Measurements from ENCODE around the gene RSBN1. TPM values are rescaled to one million over a fixed set of nuclear protein-coding genes. Genes with fewer than 3 reads are reported as not detected.

Gene RSBN1
- 2.9 to 4.7 TPM (median 3.5 TPM) in 5 replicates for total RNA-seq (2022; extraction: Qiagen RNA extraction)

GRCh38 chr1:113811888-113812660 is at the start of gene RSBN1:
RSBN1 (minus strand) TSS chr1:113812476; CDS start chr1:113812412, 64 bp downstream.

GRCh38 chr1:113759333-113760101 is 52.8 kb downstream of the RSBN1 start, which contains the start of gene PHTF1:
PHTF1 (minus strand) TSS chr1:113759486; CDS start chr1:113758703, 783 bp downstream.

Other genes starting within 250 kb of the RSBN1 start
- 11.7 to 14.6 TPM (median 12.8 TPM) in 5 replicates for gene PHTF1, start 53.0 kb downstream of the RSBN1 start, total RNA-seq (2022; extraction: Qiagen RNA extraction)
- not detected in 5 replicates for gene PTPN22, start 59.2 kb upstream of the RSBN1 start, total RNA-seq (2022; extraction: Qiagen RNA extraction)
- gene BCL2L15, start 75.1 kb upstream of the RSBN1 start, total RNA-seq (2022; extraction: Qiagen RNA extraction): 0.52 to 0.73 TPM (median 0.61 TPM) in 5 replicates
- gene AP4B1, start 92.3 kb upstream of the RSBN1 start, total RNA-seq (2022; extraction: Qiagen RNA extraction): 7.5 to 9.7 TPM (median 9.0 TPM) in 5 replicates
- 8.2 to 11.1 TPM (median 8.6 TPM) in 5 replicates for gene DCLRE1B, start 92.8 kb upstream of the RSBN1 start, total RNA-seq (2022; extraction: Qiagen RNA extraction)
- 13.4 to 16.6 TPM (median 15.2 TPM) in 5 replicates for gene HIPK1, start 116.8 kb upstream of the RSBN1 start, total RNA-seq (2022; extraction: Qiagen RNA extraction)
- 3.8 to 4.3 TPM (median 4.0 TPM) in 5 replicates for gene OLFML3, start 167.0 kb upstream of the RSBN1 start, total RNA-seq (2022; extraction: Qiagen RNA extraction)

Data from A549 treated with Hydrocortisone at 1 μM for 4 hours (cell line).